GM18519 (cell line): ENCODE data around the gene WDR75.
"Not testable (repeated sequence)": the region's sequence is repeated elsewhere in the genome, so short reads cannot be mapped to it uniquely, and the experiment has no call there.

Source experiments
- ATAC-seq: cut with Tn5 transposase; IDR thresholded peaks from one replicate; pipeline ENCODE4 v1.9.1; 2021; ENCODE audit warnings: mild to moderate bottlenecking, moderate library complexity; ENCODE audit not compliant: unreplicated experiment, low FRiP score

Gene WDR75

DNA sequence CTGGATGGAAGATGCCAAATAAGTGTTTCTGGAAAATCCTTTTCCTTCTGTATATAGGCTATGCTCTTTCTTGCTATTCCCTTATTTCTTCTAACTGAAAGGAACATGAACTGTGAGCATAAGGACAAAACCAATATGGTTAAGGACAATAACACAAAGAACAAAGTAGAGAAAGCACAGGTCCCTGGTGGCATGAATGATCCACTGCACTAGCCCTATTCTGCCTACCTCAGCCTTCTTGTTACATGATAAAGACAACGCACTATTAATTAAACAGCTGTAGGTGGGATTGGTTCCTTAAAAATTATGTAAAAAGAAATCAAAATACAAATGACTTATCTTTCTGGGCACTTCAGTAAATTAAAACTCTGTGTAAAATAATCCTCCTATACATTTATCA, 1.9 kb upstream of the WDR75 start:
- no peak for ATAC-seq

- peak; percentile 16 for ATAC-seq
Measured at GRCh38 chr2:189440644-189440946, 679 bp upstream of the WDR75 start.

DNA sequence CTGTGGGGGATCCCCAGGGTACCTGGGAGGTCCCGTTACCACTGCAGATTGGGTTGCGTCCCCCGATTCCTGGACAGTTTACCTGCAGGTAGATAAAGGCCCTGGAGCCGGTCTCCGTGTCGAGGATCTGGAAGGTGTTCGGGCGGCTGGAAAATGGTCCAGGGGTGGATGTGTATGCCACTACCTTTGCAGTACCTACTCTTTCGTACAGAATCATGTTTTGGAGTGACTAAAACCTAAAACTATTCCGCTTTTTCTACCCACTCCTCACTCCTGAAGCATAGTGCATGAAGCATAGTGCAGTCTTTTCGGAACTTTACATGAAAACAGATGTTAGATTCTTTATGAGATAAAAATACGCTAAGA, 418 bp downstream of the WDR75 start:
- ATAC-seq, result peak; percentile 0

DNA sequence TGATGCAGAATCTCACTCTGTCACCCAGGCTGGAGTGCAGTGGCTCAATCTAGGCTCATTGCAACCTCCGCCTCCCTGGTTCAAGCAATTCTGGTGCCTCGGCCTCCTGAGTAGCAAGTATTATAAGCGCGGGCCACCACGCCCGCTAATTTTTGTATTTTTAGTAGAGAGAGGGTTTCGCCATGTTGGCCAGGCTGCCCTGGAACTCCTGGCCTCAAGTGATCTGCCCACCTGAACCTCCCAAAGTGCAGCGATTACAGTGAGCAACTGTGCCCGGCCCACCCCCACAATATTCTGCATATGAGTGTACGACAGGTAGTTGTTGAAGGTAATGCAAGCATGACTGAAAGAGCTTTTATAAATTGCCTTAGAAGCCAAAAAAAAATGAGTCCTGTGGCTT, 1.2 kb downstream of the WDR75 start:
- no peak for ATAC-seq

DNA sequence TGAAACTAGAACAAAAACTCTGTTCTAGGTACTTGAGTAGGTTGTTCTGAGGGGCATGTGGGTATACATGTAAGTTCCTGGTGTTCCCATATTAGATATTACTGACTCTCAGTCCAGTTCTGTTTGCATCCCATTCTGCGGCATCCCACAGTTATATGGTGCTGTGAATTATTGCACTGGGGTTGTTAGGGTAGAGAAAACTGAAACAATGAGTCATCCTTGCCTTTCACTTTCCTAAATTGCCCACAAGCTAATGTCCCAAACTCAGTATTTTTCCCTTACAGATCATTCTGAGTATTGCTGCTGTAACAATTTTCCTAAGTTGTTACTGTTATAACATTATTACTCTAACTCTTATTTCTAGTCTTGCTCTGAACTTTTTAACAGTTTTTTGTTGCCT, 3.0 kb downstream of the WDR75 start:
- ATAC-seq, result peak; percentile 23

GRCh38 chr2:189446780-189447179, 5.5 kb downstream of the WDR75 start:
- ATAC-seq, result no peak

DNA sequence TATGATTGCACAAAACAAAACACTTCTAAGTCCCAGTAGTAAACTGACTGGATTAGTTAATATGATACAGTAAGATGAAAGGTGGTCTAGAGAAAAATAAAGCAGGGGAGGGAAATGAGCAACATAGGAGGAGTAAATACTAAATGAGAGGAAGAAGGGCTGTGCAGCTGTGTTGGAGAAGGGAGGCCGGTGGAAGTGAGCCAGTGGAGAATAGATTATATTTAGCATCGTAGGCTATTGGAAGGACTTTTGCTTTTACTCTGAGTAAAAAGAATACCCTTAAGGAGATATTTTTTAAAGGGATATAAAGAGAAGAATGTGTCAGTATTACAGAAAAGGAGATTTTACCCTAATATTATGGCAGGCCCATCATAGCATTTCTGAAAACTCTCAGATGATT, 12.7 kb downstream of the WDR75 start:
- no peak for ATAC-seq

DNA sequence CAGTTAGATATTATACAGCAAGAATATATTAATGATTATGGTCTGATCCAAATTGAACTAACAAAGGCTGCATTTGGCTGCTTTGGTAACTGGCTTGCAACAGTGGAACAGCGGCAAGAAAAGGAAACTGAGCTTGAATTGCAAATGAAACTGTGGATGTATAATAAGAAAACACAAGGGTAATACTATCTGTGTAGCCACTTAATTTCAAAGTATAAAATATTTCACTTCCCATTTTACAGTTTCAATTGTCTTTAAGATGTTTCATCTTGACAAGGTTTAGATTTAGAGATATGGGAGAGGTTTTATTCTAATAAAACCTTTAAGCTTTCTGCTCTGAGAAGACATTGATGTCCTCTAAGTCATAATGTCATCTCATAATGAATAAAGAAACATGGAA, 23.8 kb downstream of the WDR75 start:
- ATAC-seq, result no peak

GRCh38 chr2:189465478-189465877, 24.2 kb downstream of the WDR75 start:
- no peak for ATAC-seq

DNA sequence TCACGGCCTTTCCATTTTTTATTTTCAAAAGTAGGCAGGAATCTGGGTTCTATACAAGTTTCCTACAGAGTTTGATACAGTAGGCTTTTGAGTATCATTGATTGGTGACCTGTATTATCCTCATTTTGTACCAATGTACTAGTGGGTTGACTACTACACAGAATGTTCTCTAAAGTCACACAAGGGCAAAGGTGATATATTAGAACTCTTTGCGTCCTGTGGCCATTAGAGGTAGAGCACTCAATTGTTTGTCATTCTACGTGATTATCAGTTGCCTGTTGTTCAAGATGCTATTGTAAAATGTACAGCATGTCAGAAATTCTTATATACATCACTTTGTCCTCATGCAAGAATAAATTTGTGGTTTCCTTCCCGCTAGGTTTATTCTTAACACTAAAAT, 24.8 kb downstream of the WDR75 start:
- ATAC-seq, result no peak

GRCh38 chr2:189466656-189467055, 25.4 kb downstream of the WDR75 start:
- ATAC-seq, result no peak

- ATAC-seq, result no peak
Measured at GRCh38 chr2:189467160-189467559, 25.9 kb downstream of the WDR75 start.

DNA sequence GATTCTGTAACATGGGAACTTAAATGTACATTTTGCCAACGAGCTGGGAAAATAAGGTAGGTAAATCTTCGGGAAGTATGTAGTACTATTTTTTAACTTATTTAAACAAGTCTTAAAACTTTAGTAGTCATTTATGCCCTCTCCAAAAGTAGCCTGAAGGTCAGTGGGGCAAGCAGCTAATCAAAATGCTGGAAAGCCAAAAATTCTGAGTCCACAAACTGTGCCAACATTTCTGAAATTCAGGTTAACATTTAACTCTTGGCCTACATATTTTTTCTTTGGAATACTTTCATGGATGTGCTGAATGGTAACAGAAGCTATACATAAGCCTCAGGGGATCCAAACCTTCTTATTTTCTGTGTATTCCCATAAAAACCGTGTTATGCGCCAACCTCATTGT, 26.3 kb downstream of the WDR75 start:
- no peak for ATAC-seq

DNA sequence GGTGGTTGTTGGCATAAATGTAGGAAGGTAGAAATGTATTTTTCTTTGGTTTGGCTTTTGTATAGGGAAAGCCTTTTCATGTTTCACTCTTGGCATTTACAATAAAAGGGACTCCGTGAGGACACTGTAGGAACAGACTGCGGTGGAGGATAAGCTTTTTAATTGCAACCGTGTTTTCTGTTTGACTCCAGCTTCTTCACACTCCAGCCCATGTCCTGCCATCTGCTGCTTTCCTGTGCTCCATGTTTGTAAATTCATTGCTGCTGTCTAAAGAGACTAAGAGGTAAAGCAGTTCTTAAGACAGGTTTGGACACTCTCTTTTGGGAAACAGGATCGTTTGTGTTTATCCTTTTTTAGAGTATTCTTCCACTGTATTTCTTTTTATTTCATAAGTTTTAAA, 33.3 kb downstream of the WDR75 start:
- no peak for ATAC-seq

GRCh38 chr2:189477756-189478155, 36.5 kb downstream of the WDR75 start:
- no peak for ATAC-seq

- not testable (repeated sequence) for ATAC-seq
Measured at GRCh38 chr2:189478289-189478688, 37.0 kb downstream of the WDR75 start.

- no peak for ATAC-seq
Measured at GRCh38 chr2:189481071-189481470, 39.8 kb downstream of the WDR75 start.

DNA sequence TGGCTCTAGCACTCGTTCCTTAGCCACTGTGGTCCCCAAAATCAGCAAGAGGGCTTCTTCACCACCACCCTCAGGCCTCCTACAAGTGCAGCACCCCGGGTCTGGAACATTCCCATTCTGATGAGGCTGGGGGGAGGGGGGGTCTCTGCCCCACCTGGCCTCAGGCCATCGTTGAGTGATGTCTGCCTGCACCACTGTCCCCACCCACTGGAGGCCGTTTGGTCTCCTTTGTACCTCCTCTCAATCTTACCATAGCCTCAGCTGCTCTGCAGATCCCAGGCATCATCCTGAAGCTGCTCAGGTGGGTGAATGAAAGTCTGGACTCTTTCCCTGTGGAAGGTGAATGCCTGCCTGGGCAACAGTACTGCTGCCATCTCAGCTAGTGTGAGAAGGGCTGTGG, 42.3 kb downstream of the WDR75 start:
- ATAC-seq, result no peak

DNA sequence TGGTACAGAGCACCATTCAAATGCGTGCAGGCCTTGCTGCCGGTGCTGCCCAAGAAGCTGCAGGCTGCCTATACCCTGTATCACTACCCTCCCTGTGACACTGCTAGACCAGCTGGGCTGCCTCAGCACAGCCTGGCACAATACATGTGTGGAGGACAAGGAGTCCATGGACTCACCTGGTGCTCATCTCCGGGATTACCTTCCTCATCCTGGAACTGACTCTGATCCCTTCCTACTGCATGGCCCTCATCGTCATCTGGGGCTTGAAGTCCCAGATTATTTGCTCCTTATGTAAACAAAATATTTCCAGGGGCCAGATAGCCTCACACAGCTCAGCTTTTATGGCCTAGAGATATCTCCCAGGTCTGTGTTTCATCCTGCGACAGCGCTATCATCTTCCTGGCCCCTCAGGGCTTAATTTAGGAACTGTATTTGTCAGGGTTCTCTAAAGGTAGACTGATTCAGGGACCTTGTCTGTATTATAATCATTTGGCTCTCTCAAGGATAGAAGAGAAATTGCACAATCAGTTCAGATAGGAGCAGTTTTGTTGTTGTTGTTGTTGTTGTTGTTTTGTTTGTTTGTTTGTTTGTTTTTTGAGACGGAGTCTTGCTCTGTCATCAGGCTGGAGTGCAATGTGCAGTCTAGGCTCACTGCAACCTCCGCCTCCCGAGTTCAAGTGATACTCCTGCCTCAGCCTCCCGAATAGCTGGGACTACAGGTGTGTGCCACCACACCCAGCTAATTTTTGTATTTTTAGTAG, 42.9 kb downstream of the WDR75 start:
- ATAC-seq, result no peak

DNA sequence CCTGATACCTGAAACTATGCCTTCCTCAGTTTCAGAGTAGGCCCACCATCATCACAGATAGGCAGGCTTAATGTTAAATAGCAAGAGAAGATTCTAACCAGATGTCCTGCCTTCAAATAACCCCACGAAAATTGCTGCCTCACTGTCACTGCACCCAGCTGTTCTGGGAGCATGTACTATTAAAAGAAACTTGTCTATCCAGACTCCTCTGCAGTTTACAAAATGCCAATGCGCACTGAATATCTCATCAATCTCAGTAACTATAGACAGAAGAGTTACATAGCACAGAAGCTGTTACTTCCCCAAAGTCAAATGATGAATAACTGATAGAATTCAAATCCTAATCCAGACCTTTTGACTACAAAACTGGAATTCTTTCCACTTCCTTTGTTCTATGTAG, 43.9 kb downstream of the WDR75 start:
- no peak for ATAC-seq

DNA sequence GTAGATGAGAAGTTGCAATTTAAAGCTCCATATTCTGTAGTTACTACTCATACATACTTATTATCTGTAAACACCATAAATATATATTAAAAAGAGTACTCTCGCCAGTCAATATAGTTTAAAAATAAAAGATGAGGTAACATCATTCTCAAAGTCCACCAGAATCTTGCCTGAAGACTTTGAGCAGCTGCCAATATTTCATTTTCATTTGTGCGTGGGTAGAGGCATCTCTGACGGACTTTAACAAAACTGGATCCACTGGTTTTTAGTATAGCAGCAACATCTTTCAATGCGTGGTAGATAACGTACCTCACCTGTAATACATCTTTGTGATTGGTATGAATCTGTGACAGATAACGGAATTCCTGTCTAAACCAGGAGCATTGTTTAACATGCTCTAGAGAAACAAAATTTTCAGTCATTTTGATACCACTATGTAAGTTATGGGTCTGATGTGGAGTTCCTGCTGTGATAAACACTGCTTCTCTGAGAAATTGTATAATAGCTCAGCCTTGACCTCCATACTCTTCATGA, 45.0 kb downstream of the WDR75 start:
- ATAC-seq, result no peak

GRCh38 chr2:189487283-189488007, 46.2 kb downstream of the WDR75 start:
- ATAC-seq, result no peak
